DMS114 treated with DMSO at 0.1 percent for 48 hours (cell line): ENCODE data around the gene ANAPC2.

Experiments used
- DNase-seq: peaks from one replicate; lab custom pipeline; 2025; ENCODE audit not compliant: unreplicated experiment; lab: John Stamatoyannopoulos, UW

ANAPC2 gene

DNA sequence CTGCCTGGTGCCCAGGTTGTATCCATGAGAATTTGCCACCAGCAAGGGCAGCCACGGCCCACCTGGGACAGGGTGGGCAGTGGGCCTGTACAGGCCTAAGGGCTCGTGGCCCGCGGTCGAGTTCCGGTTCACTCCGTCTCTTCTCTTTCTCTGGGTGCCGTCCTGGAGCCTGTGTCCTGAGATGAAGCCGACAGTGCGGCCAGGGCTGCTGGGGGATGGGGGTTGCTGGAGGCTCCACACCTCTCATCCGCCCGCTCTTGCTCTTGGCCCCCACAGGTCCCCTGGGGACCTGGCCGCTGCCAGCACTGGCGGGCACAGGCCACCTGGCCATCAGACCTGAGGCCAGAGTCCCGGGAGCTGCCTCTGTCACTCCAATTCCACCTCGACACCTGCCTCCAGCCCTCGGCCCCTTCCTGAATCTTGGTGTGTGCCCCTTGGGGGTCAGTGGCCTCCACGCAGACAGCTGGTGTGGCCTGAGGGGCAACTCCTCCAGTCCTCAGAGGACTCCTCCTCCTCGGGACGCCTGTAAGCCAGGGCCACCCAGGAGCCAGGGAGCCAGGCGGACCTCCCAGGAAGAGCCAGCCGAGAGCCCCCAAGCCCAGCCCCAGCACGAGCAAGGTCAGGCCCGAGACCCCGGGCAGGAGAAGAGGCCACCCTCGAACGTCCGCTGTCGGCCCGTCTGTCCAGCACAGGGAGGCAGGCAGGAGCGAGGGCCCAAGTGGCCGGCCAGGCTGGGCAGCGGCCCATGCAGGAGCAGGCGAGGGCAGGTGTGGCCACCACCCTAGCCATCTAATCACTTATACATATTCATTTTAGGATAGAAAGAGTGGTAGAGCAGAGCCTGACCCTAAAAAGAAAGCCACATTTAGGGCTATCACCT lies 23.8 kb downstream of the ANAPC2 start:
- no peak for DNase-seq

- no peak for DNase-seq
Observed at GRCh38 chr9:137163805-137164204, 24.6 kb downstream of the ANAPC2 start.

GRCh38 chr9:137163365-137163715 lies 25.0 kb downstream of the ANAPC2 start:
- DNase-seq, result no peak

- no peak for DNase-seq
Observed at GRCh38 chr9:137162505-137163364, 25.6 kb downstream of the ANAPC2 start.

GRCh38 chr9:137161558-137162486 lies 26.5 kb downstream of the ANAPC2 start:
- no peak for DNase-seq

GRCh38 chr9:137160716-137161557 lies 27.4 kb downstream of the ANAPC2 start:
- no peak for DNase-seq

DNA sequence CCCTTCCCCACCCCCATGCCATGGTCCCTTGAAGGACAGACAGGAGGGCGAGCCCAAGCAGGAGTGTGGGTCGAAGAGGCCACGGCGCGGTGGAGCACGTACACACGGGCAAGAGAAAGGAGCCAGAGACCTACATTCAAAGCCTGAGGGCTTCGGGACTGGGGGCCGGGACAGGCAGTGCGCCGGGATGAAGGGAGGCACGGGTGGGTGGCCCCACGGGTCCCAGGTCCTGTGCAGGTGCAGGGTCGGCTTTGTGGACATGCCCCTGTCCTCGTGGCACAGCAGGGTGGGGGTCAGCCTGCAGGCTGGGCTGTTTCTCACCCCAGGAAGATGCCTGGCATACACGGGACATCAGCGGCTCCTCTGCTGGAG lies 28.3 kb downstream of the ANAPC2 start:
- no peak for DNase-seq

DNA sequence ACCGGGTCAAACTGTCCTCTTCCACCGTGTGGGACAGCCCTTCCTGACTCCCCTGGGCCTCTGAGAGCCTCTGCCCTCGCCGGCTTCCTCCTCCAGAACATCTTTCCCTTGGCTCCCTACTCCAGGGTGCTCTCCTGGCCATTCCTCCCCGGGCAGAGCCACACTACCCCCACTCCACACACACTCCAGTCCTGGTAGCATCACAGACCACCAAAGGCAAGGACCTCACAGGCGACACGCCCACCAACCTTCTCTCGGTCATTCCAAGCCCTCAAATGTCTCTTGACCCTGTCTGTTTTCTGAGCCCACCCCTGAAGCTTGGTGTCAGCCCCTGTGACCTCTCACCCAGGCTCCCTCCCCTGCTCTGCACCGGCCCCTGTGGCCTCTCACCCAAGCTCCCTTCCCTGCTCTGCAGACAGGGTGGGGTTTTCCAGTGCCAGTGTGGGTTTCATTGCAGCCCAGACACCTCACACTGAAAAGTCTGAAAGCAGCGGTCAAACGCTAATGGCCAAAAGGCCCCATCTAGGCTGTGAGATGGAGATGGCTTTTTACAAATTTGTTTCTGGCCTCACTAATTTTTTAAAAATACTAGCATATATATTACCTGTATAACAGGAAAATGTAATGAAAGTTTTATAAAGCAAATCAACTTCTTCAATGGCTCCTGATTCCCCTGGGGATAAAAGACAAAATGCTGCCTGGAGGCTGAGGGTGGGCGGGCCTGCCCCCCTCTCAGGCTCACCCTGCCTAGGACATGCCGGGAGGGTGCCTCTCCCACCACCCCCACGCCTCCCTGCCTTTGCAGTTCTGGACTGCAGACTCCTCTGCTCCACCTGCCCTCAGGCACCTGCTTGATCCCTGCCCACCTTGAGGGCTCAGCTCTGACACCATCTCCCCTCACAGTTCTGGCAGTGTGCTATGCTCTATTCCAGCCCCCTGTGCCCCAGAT lies 29.0 kb downstream of the ANAPC2 start:
- no peak for DNase-seq

GRCh38 chr9:137158625-137159024 lies 29.7 kb downstream of the ANAPC2 start:
- no peak for DNase-seq

DNA sequence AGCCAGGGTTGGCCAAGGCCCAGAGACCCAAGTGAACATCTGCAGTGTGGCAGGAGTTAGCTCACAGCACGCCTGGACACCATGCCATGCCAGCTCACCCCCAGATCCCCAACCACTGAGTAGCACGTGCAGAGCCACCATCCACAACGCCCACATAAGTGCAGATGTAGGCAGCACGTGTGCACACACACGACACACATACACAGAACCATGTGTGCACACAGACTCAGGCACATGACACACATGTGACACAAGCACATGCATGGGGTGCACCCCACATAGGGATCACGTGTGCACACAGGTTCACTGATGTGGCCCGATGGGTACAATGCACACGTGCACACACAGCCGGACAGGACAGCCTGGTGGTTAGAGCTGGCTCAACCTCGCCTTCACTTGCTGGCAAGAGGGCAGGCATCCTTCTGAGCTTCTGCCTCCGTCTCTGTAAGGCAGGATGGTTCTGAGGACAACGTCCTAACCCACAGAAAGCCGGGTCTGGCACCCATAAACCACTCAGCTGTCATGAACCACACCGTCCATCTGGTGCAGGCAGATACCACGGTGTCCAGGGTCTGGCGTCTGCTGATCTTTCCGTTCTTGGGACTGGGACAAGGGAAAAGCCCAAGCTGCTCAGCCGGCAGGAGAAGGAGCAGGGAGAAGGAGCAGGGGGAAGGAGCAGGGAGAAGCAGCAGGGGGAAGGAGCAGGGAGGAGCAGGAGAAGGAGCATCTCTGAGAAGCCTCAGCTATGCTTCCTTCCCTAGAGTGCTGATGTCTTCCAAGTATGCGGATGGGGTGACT lies 30.5 kb downstream of the ANAPC2 start:
- no peak for DNase-seq

DNA sequence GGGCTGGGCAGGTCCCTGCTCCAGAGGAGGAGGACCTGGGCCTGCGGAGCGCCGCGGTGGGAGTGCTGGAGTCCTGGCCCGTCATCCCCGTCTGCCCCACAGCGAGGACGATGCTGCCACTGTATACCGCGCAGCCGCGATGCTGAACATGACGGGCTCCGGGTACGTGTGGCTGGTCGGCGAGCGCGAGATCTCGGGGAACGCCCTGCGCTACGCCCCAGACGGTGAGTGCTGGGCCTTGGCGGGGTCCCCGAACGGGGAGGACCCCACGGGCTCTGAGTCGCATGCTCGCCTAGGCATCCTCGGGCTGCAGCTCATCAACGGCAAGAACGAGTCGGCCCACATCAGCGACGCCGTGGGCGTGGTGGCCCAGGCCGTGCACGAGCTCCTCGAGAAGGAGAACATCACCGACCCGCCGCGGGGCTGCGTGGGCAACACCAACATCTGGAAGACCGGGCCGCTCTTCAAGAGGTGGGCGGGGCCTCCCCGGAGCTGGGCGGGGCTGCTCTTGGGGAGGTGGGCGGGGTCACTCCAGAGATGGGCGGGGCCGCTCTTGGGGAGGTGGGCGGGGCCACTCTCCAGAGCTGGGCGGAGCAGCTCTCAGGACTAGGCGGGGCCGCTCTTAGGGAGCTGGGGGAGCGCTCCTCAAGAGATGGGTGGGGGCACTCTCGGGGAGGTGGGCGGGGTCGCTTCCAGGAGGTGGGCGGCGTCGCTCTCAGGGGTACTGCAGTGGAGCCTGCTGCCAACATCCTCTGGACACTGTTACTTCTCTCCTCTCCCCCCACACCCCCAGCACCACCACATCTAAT lies 31.6 kb downstream of the ANAPC2 start:
- no peak for DNase-seq

DNA sequence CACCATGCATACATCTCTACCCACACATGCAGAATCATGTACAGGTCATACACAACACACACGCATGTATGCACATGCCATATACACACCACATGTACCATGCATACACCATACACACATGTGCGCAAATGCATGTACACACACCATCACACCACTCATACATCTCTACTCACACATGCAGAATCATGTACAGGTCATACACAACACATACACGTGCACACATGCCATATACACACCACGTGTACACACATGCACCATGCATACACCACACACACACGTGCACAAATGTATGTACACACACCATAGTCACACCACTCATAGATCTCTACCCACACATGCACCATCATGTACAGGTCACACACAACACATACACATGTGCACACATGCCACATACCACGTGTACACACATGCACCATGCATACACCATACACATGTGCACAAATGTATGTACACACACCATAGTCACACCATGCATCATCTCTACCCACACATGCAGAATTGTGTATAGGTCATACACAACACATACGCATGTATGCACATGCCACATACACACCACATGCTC lies 35.4 kb downstream of the ANAPC2 start:
- no peak for DNase-seq

GRCh38 chr9:137150617-137151457 lies 37.5 kb downstream of the ANAPC2 start:
- DNase-seq, result peak; percentile 14

DNA sequence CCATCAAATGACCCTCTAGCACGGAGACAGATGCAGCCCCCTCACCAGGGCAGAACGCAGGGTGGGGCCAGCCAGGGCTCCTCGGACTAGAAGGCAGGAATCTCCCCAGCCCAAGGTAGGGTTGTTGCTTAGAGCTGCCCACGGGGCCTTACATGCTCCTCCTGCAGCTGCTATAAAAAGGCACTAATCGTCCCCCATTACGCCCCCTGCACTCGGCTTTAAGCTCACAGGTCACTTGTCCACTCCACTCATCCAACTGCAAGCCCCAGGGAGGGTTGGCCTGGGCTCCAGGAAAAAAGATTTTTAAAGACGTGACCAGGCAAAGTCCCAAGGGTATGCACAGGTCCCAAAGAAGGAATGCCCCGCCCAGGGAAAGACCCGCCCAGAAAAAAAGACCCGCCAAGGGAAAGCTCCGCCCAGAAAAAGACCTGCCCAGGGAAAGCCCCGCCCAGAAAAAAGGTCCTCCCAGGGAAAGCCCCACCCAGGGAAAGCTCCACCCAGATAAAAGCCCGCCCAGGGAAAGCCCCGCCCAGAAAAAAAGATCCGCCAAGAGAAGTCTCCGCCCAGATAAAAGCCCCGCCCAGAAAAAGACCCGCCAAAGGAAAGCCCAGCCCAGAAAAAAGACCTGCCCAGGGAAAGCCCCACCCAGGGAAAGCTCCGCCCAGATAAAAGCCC lies 38.3 kb downstream of the ANAPC2 start:
- no peak for DNase-seq

- DNase-seq, result no peak
Observed at GRCh38 chr9:137149363-137149762, 39.0 kb downstream of the ANAPC2 start.

DNA sequence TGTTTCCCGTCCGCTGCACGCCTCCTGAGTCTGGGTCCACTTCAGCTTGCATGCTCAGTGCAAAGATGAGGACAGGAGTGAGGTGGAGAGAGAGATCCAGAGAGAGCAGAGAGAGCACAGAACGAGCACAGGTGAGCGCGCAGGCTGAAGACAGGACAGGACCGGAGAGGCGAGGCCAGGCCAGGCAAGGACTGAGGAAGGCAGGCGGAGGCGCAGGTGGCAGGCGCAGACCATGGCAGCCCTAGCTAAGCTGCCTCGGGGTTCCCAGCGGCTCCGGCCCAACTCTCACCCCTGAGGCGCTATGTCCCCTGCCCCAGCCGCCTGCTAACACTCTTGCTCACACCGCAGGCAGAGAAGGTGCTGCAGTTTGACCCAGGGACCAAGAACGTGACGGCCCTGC lies 39.7 kb downstream of the ANAPC2 start:
- DNase-seq, result no peak
